HG03571 (cell line): ENCODE results near the gene SELENON.

Source experiments
- ATAC-seq: cut with Tn5 transposase; IDR thresholded peaks from one replicate; pipeline ENCODE4 v1.9.1; 2021; ENCODE audit not compliant: unreplicated experiment

SELENON gene

DNA sequence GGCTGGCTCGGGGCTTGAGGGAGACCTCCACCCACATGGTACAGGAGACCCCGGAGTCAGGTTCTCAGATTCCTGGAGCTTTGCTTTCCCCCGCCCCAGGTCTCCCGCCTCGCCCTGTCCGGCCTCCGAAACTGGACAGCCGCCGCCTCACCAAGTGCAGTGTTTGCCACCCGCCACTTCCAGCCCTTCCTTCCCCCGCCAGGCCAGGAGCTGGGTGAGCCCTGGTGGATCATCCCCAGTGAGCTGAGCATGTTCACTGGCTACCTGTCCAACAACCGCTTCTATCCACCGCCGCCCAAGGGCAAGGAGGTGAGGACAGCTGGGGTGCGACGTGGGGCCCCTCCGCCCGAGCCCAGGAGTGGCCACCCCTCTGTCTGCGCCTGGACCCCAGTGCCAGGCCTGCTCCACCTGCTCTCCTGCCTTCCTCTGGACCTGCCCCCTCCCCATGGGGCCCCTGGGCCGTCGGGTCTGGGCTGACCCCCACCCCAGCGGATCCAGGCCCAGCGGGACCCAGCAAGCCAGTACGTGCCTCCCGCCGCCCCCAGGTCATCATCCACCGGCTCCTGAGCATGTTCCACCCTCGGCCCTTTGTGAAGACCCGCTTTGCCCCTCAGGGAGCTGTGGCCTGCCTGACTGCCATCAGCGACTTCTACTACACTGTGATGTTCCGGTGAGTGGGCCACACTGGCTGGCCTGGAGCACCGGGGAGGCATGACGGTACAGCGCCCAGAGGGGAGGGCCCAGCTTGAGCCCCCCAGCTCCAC, 8.7 kb downstream of the SELENON start:
- no peak for ATAC-seq

DNA sequence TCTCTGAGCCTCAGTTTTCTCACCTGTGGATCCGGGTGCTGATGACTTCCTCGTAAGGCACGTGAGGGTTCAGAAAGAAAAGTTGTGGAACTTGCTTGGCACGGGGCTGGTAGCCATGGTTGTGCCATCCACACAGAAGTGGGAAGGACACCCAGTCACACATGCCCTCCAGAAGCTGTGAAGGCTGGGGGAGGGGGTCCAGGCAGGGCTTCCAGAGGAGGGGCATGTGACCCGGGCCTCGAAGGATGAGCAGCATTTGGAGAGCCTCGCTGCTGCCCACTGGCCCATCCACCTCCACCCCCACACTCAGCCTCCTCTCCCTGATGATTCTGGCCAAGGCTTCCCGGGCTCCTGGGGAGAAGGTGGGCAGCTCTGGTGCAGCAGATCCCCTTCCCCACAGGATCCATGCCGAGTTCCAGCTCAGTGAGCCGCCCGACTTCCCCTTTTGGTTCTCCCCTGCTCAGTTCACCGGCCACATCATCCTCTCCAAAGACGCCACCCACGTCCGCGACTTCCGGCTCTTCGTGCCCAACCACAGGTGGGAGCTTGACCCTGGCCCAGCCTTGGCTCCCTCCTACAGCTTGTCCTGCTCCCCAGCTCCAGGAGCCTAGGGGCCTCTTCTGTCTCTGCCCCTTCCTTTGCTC, 9.4 kb downstream of the SELENON start:
- no peak for ATAC-seq

- ATAC-seq, result no peak
These were observed 9.9 kb downstream of the SELENON start for GRCh38 chr1:25809929-25810328.

GRCh38 chr1:25810341-25811299, 10.6 kb downstream of the SELENON start:
- no peak for ATAC-seq

DNA sequence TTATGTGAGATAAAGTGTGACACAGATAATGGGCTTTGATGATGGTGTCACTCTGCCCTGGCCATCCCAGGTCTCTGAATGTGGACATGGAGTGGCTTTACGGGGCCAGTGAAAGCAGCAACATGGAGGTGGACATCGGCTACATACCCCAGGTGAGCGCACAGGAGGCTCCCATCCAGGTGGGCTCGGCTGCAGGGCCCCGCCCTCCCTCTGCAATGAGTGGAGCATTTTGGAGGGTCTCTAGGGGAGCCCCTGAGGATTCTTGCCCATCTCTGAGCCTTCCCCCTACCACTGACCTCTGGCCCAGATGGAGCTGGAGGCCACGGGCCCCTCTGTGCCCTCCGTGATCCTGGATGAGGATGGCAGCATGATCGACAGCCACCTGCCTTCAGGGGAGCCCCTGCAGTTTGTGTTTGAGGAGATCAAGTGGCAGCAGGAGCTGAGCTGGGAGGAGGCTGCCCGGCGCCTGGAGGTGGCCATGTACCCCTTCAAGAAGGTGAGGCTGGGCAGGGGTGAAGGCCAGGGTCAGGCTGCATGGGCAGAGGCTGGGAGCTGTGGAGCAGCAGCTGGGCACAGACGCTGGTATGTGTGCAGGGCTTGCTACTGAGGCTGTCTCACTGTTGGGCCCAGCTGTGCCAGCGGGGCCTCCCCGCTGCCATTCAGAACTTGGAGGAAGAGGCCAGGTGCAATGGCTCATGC, 11.5 kb downstream of the SELENON start:
- ATAC-seq, result no peak

GRCh38 chr1:25813071-25813733, 13.2 kb downstream of the SELENON start:
- no peak for ATAC-seq

- no peak for ATAC-seq
These were observed 13.9 kb downstream of the SELENON start for GRCh38 chr1:25813734-25814471.

DNA sequence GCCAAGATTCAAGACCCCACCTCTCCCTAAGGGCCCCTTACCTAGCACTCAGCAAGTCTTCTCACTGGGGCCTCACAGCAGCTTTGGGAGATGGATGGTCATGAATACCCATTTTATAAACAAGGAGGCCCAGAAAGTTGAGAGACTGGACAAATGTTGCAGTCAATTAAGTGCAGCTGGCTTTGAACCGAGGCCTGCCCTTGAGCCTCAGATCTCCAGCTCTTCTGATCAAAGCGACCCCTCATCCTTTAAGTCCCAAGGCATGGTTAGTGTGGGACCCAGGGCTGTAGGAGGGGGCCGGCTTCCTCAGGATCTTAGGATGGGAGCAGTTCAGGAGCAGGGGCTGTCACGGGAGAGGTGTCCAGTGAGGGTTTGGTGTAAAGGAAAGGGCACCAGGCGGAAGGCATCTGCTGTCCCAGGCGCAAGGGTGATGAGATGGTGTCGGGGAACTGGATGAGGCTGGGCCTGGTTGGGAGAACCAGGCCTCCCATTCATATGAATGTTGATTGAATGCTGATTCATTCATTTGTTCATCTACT, 14.6 kb downstream of the SELENON start:
- no peak for ATAC-seq

- ATAC-seq, result no peak
These were observed 15.5 kb downstream of the SELENON start for GRCh38 chr1:25815208-25816111.

GRCh38 chr1:25816112-25816718, 16.2 kb downstream of the SELENON start:
- no peak for ATAC-seq

DNA sequence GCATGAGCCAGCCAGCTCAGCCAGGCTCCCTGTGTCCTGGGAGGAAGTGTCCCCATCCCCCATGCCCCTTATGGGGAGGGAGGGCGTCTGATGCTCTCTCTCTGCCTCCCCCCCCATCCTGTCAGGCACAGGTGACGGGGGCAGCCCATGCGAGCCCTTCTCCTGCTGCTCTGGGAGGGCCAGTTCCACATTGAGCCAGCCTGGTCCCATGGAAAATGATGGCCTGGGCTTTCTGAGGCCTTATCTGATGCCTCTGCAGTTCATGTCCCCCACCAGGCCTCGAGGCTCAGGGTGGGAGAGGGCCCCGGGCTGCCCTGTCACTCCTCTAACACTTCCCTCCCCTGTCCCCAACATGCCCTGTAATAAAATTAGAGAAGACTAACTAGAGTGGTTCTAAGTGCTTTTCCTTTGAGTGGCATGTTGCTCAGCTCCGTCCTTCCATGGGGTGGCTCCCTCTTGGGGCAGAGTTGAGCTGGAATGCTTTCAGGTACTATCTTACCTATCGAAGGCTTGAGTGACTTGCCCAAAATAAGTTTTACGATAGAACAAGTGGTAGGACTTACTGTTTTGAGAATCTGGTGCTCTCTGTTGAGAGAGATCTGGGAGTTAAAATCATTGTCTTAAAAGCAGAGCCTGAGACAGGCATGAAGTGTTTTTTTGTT, 18.0 kb downstream of the SELENON start:
- no peak for ATAC-seq

GRCh38 chr1:25818569-25818968, 18.6 kb downstream of the SELENON start:
- ATAC-seq, result no peak

- ATAC-seq, result peak; percentile 77
These were observed 19.7 kb downstream of the SELENON start, which contains the start of gene MTFR1L for GRCh38 chr1:25819491-25820246. TSS of gene MTFR1L (plus strand) at chr1:25819954. CDS start at chr1:25823105, 3,151 bp downstream.

DNA sequence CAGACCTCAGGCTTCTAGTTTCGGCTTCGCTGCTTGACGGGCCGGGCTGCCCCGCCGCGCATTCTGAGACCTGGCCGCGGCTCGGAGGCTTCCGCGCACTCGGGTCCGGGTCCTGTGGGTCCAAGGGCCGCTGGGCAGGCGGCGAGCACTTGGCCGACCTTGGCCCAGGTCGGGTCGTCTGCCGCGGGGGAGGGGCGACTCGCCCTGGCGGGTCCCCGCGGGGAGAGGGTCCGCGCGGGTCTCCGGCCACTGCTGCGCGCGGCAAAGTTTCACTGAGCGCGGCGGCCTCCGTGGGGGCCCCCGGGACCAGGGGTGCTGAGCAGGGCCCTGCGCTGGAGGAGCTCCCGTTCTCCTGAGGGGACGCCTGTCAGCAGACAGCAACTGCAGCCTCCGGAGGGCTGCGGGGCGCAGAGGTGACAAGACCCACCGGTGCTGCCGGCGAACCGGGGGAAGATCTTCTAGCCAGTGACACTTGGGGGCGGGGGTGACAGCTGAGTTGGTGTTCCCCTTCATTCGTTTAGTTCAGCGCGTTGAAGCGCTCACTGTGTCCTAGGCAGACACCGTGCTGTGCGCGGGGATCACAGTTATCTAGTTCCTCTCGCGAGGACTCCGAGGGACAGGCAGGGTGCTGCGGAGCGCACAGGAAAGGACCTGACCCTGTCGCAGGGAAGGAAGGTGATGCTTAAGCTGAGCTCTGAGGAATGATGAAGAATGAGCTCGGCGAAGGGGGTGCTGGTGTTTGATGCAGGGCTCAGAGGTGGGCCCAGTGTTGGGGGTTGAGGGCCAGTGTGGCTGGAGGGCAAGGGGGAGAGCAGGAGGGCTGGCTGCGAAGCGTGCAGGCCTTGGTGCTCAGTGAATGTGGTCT, 20.5 kb downstream of the SELENON start:
- ATAC-seq, result peak; percentile 34

GRCh38 chr1:25821112-25821476, 21.1 kb downstream of the SELENON start:
- ATAC-seq, result no peak

GRCh38 chr1:25821630-25822091, 21.7 kb downstream of the SELENON start:
- ATAC-seq, result no peak
